NCI-H460 (cell line): ENCODE results near the gene SEC14L1. TPM values are rescaled to one million over a fixed set of nuclear protein-coding genes. Genes with fewer than 3 reads are reported as not detected.
"Not testable (repeated sequence)": the region's sequence is repeated elsewhere in the genome, so short reads cannot be mapped to it uniquely, and the experiment has no call there.

Experiments used
- DNase-seq: peaks from one replicate; pipeline ENCODE4 v3.0.0-alpha.2; 2016; ENCODE audit warnings: low read depth; ENCODE audit errors: extremely low read depth
- small RNA-seq, 2 experiments: library from RNA; depleted of rRNA; stranded (forward); fragments of <200 nt; gene quantifications; one replicate each; pipeline ENCODE3, GENCODE V24; 2014
- total RNA-seq: library from RNA; depleted of rRNA; stranded (reverse); fragments of >200 nt; shearing (Covaris generic); gene quantifications from 2 replicates; pipeline ENCODE4 v1.2.3, GENCODE V29; 2014

The SEC14L1 gene
- total RNA-seq, 1 experiment from 2014 or later: 15.2 TPM

DNA sequence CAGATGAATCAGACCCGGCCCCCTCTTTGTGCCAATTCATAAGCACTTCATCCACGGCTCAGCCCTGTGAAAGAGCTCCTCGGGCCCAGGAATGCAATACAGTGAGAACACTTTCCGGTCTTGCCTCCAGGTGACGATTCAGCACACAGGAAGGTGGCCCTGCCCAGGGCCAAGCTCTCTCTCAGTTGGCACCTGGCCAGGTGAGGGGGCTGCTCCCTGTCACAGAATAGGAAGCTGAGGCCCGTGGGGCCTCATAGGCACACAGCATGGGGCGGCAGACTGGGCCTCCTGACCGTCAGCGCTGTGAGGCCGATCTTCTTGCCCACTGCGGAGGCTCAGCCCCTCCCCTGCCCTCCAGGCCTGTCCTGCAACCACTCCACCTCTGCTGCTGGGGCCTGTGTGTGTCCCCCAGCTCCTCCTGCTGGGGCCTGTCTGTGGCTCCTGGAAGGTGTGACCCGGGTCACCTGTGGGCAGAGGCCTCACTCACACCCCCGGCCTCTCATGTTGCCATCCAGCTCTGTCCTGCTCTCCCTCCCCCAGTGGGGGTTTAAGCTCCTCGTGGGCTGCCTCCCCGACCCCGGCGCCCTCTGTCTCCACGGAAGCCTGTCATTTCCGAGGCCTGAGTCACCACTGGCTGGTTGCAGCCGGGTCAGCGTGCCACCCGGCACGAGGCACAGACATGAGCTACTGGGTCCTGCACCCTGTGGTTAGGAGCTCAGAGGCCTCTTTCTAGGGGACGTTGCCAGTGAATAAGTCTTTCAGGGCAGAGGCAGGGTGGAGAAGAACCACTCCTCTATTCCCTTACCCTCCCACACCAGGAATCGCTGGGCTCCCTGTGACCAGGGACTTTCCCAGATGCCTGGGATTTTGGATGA, 114.4 kb downstream of the SEC14L1 start:
- DNase-seq: peak; percentile 18

- DNase-seq: not testable (repeated sequence)
These were observed 115.2 kb downstream of the SEC14L1 start for GRCh38 chr17:77255970-77256369.

DNA sequence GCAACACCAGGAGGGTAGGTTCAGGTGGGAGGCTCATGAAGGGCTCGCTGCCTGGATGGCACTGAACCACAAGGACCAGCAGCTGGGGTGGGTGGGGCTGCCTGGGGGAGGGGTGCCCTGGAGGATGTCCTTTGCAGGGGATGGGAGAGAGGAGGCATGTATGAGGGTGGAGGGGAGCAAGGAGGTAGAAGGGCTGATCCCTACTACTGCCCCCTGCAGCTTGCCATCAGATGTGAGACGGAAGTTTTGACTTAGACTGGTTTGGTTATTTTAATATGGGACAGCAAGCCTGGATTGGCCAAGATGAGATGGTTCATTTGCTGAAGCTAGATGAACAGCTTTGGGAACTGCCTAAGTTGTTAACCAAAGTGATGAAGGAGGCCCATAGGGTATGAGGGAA, 115.9 kb downstream of the SEC14L1 start:
- no peak for DNase-seq

GRCh38 chr17:77257169-77257568, 116.4 kb downstream of the SEC14L1 start:
- DNase-seq: no peak

GRCh38 chr17:77257596-77258458, 117.1 kb downstream of the SEC14L1 start:
- DNase-seq: no peak

DNA sequence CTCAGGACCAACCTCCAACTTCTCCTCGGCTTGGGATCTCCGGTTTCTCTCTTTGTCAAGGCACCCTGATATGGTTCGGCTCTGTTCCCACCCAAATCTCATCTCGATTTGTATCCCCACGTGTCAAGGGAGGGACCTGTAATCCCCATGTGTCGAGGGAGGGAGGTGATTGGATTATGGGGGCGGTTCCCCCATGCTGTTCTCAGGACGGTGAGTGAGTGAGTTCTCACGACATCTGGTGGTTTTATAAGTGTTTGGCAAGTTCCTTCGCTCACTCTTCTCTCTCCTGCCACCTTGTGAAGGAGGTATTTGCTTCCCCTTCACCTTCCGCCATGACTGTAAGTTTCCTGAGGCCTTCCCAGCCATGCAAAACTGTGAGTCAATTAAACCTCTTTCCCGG, 117.9 kb downstream of the SEC14L1 start:
- DNase-seq: no peak

DNA sequence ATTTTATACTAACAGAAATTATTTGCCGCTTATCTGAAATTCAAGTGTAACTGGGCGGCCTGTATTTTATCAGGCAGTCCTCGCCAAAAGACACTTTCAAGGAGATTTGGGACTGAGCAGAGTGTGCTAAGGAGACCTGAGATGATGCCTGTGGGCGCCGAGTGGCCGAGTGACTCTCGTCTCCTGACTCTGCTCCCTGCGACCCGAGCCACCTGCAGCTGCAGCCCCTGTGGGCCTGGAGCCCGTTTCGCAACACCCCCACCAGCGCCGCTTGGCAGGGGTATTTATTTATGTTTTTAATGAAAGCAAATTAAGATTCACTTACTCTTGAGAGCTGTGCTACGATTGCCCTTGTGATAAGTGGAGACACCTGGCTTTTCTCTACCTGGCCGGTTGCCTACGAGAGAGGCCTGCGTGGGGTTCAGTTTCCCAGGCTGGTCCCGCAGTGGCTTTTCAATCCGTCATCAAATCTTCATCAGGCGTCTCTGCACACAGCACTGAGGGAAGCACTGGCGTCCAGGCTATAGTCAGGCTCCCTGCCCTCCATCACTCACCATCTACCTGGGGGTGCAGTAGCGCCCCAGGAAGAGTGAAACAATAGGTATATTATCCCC, 124.0 kb downstream of the SEC14L1 start:
- DNase-seq: no peak

- no peak for DNase-seq
These were observed 125.4 kb downstream of the SEC14L1 start for GRCh38 chr17:77266213-77266612.

Small RNAs within 50 kb of the gene (small RNA-seq; reads per million reads assigned to genes)
- 0 reads per million in 2 experiments for gene RNU4-47P
